Transverse colon (tissue), 4 donors: Measurements from ENCODE around the gene GNG5. TPM values are rescaled to one million over a fixed set of nuclear protein-coding genes. Genes with fewer than 3 reads are reported as not detected.

Experiments
- DNase-seq: peaks from one replicate; pipeline ENCODE4 v3.0.0-alpha.2; 2019
- H3K27ac ChIP-seq, 4 donors: fragments of 200-600 bp; sonication (generic); 2 replicates each; pipeline ENCODE4 v1.5.1; 2016 to 2018; ENCODE audit warnings: inconsistent platforms in 4 of 4
- H3K27me3 ChIP-seq: fragments of 200-600 bp; sonication (generic); 2 replicates; pipeline ENCODE4 v1.5.1; 2017; ENCODE audit warnings: inconsistent platforms
- H3K36me3 ChIP-seq, 4 donors: fragments of 200-600 bp; sonication (generic); 2 replicates each; pipeline ENCODE4 v1.5.1; 2017 to 2019; ENCODE audit warnings: inconsistent platforms in 4 of 4
- H3K4me1 ChIP-seq, 4 donors: fragments of 200-600 bp; sonication (generic); 2 replicates each; pipeline ENCODE4 v1.5.1; 2017 to 2020; ENCODE audit warnings: inconsistent platforms in 4 of 4
- H3K4me3 ChIP-seq, 4 donors: fragments of 200-600 bp; sonication (generic); 1 replicate in 1 of 4; 2 replicates in 3 of 4; pipeline versions ENCODE4 v1.5.1 to v1.6.1; 2017 to 2019; ENCODE audit warnings: inconsistent platforms in 4 of 4
- H3K9me3 ChIP-seq, 2 donors: fragments of 200-600 bp; sonication (generic); 2 replicates each; pipeline ENCODE4 v1.5.1; 2017 to 2019; ENCODE audit warnings: inconsistent platforms in 2 of 2
- EP300 ChIP-seq: sonication (generic); formaldehyde crosslinking; IDR thresholded peaks from one replicate; pipeline ENCODE4 v1.6.1; 2017; ENCODE audit warnings: antibody characterized with exemption, low read depth
- POLR2A ChIP-seq: fragments of 450-650 bp; IDR thresholded peaks from one replicate; pipeline ENCODE4 v1.6.1; 2016; ENCODE audit warnings: antibody characterized with exemption, mild to moderate bottlenecking, moderate library complexity
- POLR2AphosphoS5 ChIP-seq, 3 donors: sonication (generic); formaldehyde crosslinking; IDR thresholded peaks; one replicate each; pipeline ENCODE4 v1.6.1; 2016; ENCODE audit warnings: antibody characterized with exemption in 3 of 3
- WGBS, 2 donors: methylation state at CpG; one replicate each; pipeline ENCODE4 v1.1.5; 2018; ENCODE audit warnings: low coverage in 1 of 2; 5-methylcytosine and 5-hydroxymethylcytosine counted together
- in situ Hi-C, 4 donors: fragments of 200-750 bp; cut with MboI; loops; one replicate each; pipeline versions ENCODE4 v1.15.0 to v1.15.1; 2017; ENCODE audit warnings: low sequenced_read_pairs in 3 of 4, low pct_ligation_motif_present in 1 of 4, low pct_unique_long_range_greater_than_20kb in 1 of 4
- intact Hi-C: fragments of 100-400 bp; cut with DNase I; formaldehyde crosslinking; loops from one replicate; pipeline ENCODE4 v1.15.1; 2023; ENCODE audit warnings: low total_unique reads
- total RNA-seq, 4 donors: library from RNA; depleted of rRNA; stranded (reverse); fragments of >200 nt; gene quantifications; one replicate each; pipeline ENCODE4 v1.1.0, GENCODE V29; 2016
- TF ChIP-seq, protein P1 (sequence below), 5 experiments: fragments of 200-600 bp in 3 of 5; fragments of 450-650 bp in 2 of 5; sonication (generic) in 3 of 5; IDR thresholded peaks; 1 replicate in 2 of 5; 2 replicates in 3 of 5; pipeline ENCODE4 v1.5.1; 2016 to 2017; ENCODE audit warnings: antibody characterized with exemption in 5 of 5, inconsistent platforms in 3 of 5, mild to moderate bottlenecking in 2 of 5, moderate library complexity in 1 of 5

GNG5 gene
- total RNA-seq: 100 to 1,000 TPM in 2 of 4 donors, 10 to 100 TPM in 2; 19.1 to 172 (median 127) TPM

DNA sequence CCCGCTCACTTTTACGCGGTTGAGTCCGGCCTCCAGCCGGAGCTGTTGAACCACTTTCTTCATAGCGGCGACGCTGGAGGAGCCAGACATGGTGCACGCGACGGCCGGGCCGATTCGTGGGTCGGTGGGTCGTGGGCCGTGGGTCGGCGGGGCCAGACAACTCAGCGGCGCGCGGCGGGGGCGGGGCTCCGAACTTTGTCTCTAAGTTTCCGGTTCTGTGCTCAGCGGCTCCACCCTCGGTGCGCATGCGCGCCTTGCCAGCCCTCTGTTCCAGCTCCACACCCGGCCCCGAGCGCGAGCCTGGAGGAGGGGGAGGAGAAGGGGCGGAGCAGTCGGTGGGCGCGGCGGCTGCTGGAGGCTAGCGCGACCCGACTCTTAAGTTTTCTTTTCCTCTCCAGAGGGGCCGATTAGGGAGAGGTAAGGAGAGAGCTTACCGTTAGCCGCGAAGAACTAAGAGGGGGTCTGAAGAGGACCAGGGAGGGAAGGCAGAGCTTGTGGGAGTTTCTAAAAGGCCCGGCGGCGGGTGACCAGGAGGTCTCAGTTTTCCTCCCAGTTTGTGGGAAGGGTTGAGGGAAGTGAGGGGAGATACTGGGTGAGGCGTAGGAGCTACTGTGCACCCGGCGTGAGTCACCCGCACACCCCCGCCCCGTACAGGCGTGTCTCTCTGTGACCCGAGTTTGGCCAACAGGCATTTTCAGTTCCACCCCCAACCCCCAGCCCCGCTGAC lies at the start of gene GNG5, which contains the start of gene SPATA1:
TSS of gene GNG5 (minus strand) at position 580 of the 727 bp plus-strand sequence. CDS start at position 90, 490 bp downstream.
TSS of gene SPATA1 (plus strand) at position 385 of the 727 bp plus-strand sequence. CDS start 9,974 bp downstream, outside the sequence.
- peak within 1 kb of the TSS; percentile 96 to 99 (median 97) for H3K27ac ChIP-seq
- no peaks in the 10 kb centered on the region for H3K27me3 ChIP-seq
- no peaks in the 10 kb centered on the region for H3K9me3 ChIP-seq
- WGBS, 2 donors: 1 to 20% methylated on average over 1 to 56 of the region's 60 CpGs
- peak within 1 kb of the TSS; percentile 63 to 93 (median 74) for H3K4me3 ChIP-seq
- H3K4me1 ChIP-seq: peaks cover 15 to 45% (median 31%) of the 10 kb centered on the region in 4 donors
- TF ChIP-seq, protein P1, sequence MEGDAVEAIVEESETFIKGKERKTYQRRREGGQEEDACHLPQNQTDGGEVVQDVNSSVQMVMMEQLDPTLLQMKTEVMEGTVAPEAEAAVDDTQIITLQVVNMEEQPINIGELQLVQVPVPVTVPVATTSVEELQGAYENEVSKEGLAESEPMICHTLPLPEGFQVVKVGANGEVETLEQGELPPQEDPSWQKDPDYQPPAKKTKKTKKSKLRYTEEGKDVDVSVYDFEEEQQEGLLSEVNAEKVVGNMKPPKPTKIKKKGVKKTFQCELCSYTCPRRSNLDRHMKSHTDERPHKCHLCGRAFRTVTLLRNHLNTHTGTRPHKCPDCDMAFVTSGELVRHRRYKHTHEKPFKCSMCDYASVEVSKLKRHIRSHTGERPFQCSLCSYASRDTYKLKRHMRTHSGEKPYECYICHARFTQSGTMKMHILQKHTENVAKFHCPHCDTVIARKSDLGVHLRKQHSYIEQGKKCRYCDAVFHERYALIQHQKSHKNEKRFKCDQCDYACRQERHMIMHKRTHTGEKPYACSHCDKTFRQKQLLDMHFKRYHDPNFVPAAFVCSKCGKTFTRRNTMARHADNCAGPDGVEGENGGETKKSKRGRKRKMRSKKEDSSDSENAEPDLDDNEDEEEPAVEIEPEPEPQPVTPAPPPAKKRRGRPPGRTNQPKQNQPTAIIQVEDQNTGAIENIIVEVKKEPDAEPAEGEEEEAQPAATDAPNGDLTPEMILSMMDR (IDR thresholded peaks at IDR 0.05): no peak
- TF ChIP-seq EP300 (no peak), POLR2A (peak; percentile 97), POLR2AphosphoS5 (IDR thresholded peaks at IDR 0.05) (peak; percentile 80 to 91 (median 86))
- H3K36me3 ChIP-seq: no peaks in the 10 kb centered on the region
- DNase-seq: peak; percentile 99
- in situ Hi-C loops: no loop called here
- intact Hi-C loops: loop anchor here (10.0 kb wide), 2 partner anchors 69 to 99 kb away; partner anchors contain the start of gene CTBS

DNA sequence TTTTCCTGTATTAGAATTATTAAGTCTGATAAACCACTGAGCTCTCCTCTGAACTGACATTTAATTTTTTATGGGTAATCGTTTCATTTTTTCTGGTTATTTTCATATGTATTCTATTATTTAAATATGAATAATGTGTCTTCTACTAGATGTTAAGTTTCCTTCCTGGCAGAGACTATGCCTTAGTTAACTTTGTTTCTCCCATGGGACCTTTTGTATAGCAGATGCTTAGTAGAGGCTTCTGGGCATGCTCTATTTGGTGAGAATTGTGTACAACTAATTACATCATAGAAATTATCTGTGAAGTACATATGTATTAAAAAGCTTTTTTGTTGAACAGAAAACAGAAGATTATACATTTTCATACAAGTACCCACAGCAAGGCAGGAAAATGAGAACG lies 44.4 kb upstream of the GNG5 start:
- in situ Hi-C loops: no loop called here

DNA sequence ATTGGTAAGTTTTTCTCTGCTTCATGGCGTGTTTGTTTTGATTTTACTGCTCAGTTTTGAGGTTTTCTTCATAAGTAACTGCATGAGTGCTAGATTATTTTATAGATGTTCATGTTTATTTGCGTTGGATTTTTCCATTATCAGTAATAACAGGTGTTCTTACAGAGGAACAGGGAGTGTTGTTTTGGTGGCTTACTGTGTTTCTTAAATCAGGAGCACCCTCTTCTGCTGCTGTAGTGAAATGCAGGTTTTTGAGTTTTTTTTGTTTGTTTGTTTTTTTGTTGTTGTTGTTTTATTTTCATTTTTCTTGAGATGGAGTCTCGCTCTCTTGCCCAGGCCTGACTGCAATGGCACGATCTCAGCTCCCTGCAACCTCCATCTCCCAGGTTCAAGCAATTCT lies 35.3 kb upstream of the GNG5 start:
- no peak for DNase-seq
- H3K4me3 ChIP-seq: no peak overlapping the region
- H3K36me3 ChIP-seq: no peaks in the 10 kb centered on the region
- TF ChIP-seq POLR2AphosphoS5 (IDR thresholded peaks at IDR 0.05) (no peak), POLR2A (no peak), EP300 (no peak)
- TF ChIP-seq, protein P1 (IDR thresholded peaks at IDR 0.05): peak in 3 of 5 experiments; percentile 6 to 20 (median 10)
- intact Hi-C loops (no loop called here), in situ Hi-C loops (no loop called here)
- H3K27ac ChIP-seq: no peak overlapping the region
- H3K27me3 ChIP-seq: no peaks in the 10 kb centered on the region
- 88 to 92% methylated on average over 4 of the region's 4 CpGs for WGBS, 2 donors
- H3K9me3 ChIP-seq: no peaks in the 10 kb centered on the region
- H3K4me1 ChIP-seq: peaks cover 0 to 9% (median 5%) of the 10 kb centered on the region in 4 donors

More for the DNA sequence above, 44.4 kb upstream of the GNG5 start:
- Histone ChIP-seq H3K27ac (no peak overlapping the region), H3K9me3 (no peaks in the 10 kb centered on the region), H3K4me1 (no peaks in the 10 kb centered on the region), H3K36me3 (peaks cover 0 to 9% (median 0%) of the 10 kb centered on the region in 4 donors), H3K27me3 (no peaks in the 10 kb centered on the region), H3K4me3 (no peak overlapping the region)
- WGBS, 2 donors: 84 to 87% methylated on average over 2 of the region's 2 CpGs
- TF ChIP-seq, protein P1 (IDR thresholded peaks at IDR 0.05): no peak
- intact Hi-C loops: no loop called here
- DNase-seq: no peak

DNA sequence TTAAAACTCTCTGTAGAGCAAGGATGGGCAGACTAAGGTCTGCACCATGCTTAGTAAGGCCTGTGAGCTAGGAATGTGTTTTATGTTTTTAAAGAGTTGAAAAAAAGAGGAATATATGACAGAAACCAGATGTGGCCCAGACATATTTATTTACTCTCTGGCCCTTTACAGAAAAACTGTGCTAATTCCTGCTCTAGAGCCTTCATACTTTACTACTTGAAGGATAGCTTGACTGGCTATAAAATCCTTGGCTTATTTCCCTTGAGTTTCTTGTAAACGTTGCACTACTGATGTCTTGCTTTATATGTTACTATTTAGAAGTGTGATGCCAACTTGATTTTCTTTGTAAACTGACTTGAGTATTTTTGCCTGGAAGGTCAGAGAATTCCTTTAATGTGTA lies 34.4 kb upstream of the GNG5 start:
- Histone ChIP-seq H3K9me3 (no peaks in the 10 kb centered on the region), H3K4me1 (peaks cover 0 to 9% (median 5%) of the 10 kb centered on the region in 4 donors), H3K27me3 (no peaks in the 10 kb centered on the region), H3K27ac (peak overlapping the region in 2 of 4 donors; percentile 18 to 30), H3K36me3 (no peaks in the 10 kb centered on the region), H3K4me3 (no peak overlapping the region)
- WGBS, 2 donors: 35 to 56% methylated on average over 1 of the region's 1 CpG
- intact Hi-C loops: no loop called here
- DNase-seq: no peak
- TF ChIP-seq EP300: no peak
- TF ChIP-seq POLR2AphosphoS5 (IDR thresholded peaks at IDR 0.05): peak; percentile 48 to 73 (median 71)
- in situ Hi-C loops: no loop called here
